Mucosa of descending colon (tissue), 3 donors: Measurements from ENCODE around the gene TMTC1. TPM values are rescaled to one million over a fixed set of nuclear protein-coding genes. Genes with fewer than 3 reads are reported as not detected.

Experiments used
- ATAC-seq: fragments of 200-7000 bp; cut with Tn5 transposase; one replicate; pipeline ENCODE4 v1.9.1; 2020; ENCODE audit warnings: mild to moderate bottlenecking, moderate library complexity
- DNase-seq, 3 donors: peaks; one replicate each; pipeline ENCODE4 v3.0.0-alpha.2; 2020
- H3K36me3 ChIP-seq: fragments of 200-600 bp; one replicate; pipeline ENCODE4 v1.8.0; 2021; ENCODE audit warnings: low read depth, mild to moderate bottlenecking
- H3K4me1 ChIP-seq: fragments of 200-600 bp; one replicate; pipeline ENCODE4 v1.8.0; 2021; ENCODE audit warnings: low read depth, mild to moderate bottlenecking
- H3K4me3 ChIP-seq: fragments of 200-600 bp; one replicate; pipeline ENCODE4 v1.8.0; 2021; ENCODE audit warnings: mild to moderate bottlenecking
- H3K9me3 ChIP-seq: fragments of 200-600 bp; one replicate; pipeline ENCODE4 v1.8.0; 2021; ENCODE audit warnings: mild to moderate bottlenecking
- CTCF ChIP-seq: fragments of 200-600 bp; IDR thresholded peaks from one replicate; pipeline ENCODE4 v1.8.0; 2022; ENCODE audit warnings: antibody characterized with exemption, mild to moderate bottlenecking
- intact Hi-C, 2 donors: fragments of 100-400 bp; cut with DNase I in 1 of 2; cut with micrococcal nuclease in 1 of 2; formaldehyde crosslinking; loops; one replicate each; pipeline versions ENCODE4 v1.11.0 to v1.11.1; 2022; cut with DNase I, micrococcal nuclease
- total RNA-seq, 3 donors: library from RNA; stranded (reverse); fragmentation: NEBNext Ultra II Directional in 2 of 3; extraction: Animal tissue kit (Norgen Biotek cat#: 25700) in 2 of 3; gene quantifications; one replicate each; pipeline versions ENCODE4 v1.2.1 to v1.2.4, GENCODE V29; 2021 to 2023
- donor health status: DM: no; HTN: no; CAD: no; lungs with moderate emphysema.
- donor health status: DM: no; HTN: no; CAD: no.
- donor health status: DM: no; HTN: yes; CAD: no.

TMTC1 gene
- total RNA-seq, 3 donors from 2014 or later, result 2.5 to 49.1 (median 10.5) TPM

GRCh38 chr12:29782285-29782870 lies 1.4 kb downstream of the TMTC1 start:
- peak; percentile 36 for ATAC-seq
- no peak overlapping the region for H3K4me3 ChIP-seq
- intact Hi-C loops, result no loop called here
- no peaks in the 10 kb centered on the region for H3K4me1 ChIP-seq
- no peak for DNase-seq
- TF ChIP-seq CTCF, result no peak
- no peaks in the 10 kb centered on the region for H3K9me3 ChIP-seq
- no peaks in the 10 kb centered on the region for H3K36me3 ChIP-seq

DNA sequence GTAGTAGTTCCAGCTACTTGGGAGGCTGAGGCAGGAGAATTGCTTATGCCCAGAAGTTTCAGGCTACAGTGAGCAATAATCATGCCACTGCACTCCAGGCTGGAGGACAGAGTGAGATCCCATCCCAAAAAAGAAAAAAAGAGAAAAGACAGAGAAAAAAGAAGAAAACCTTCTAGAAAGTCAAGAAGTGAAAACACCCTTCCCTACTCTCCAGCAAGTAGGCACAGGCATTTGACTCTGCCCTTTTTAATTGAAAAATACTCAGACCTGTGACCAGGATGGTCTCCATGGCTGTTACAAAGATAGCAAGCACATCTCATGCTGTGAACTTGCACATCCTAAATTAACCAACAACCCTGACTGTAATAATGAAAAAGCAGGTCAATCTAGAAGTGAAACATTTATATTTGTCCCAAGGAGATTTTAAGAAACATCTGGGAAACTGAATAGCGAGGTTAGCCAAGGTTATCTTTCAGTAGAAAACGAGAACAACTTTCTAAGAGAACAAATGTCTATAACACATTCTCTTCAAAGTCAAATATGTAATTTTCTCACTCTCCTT lies 2.0 kb downstream of the TMTC1 start:
- ATAC-seq (no peak), DNase-seq (no peak)
- Histone ChIP-seq H3K36me3 (no peaks in the 10 kb centered on the region), H3K4me3 (no peak overlapping the region), H3K9me3 (no peaks in the 10 kb centered on the region), H3K4me1 (no peaks in the 10 kb centered on the region)
- no peak for TF ChIP-seq CTCF
- intact Hi-C loops, result no loop called here

DNA sequence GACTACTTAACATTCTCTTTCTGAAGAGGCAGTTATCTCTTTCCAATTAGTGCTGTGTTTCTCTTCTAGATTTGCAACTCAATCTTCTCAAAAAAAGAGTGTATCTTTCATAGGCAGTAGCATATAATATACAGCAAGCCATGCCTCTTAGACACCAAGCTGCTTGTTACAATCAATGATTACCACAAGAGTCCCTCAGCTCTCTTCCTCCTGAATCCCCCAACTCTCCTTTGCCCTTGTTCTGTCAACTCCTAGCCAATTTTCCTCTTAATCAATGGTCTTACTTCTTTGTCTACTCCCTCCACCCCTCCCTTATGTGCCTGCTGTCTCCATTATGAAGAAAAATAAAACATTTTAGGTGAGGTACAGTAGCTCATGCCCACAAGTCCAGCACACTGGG lies 2.6 kb downstream of the TMTC1 start:
- no peak overlapping the region for H3K4me3 ChIP-seq
- DNase-seq (no peak), ATAC-seq (no peak)
- H3K36me3 ChIP-seq, result no peaks in the 10 kb centered on the region
- TF ChIP-seq CTCF, result no peak
- intact Hi-C loops, result no loop called here
- no peaks in the 10 kb centered on the region for H3K4me1 ChIP-seq
- H3K9me3 ChIP-seq, result no peaks in the 10 kb centered on the region

- Histone ChIP-seq H3K36me3 (no peaks in the 10 kb centered on the region), H3K4me1 (no peaks in the 10 kb centered on the region), H3K4me3 (no peak overlapping the region), H3K9me3 (no peaks in the 10 kb centered on the region)
- intact Hi-C loops, result no loop called here
- ATAC-seq (no peak), DNase-seq (no peak)
- no peak for TF ChIP-seq CTCF
Observed at GRCh38 chr12:29780084-29780483, 3.7 kb downstream of the TMTC1 start.

DNA sequence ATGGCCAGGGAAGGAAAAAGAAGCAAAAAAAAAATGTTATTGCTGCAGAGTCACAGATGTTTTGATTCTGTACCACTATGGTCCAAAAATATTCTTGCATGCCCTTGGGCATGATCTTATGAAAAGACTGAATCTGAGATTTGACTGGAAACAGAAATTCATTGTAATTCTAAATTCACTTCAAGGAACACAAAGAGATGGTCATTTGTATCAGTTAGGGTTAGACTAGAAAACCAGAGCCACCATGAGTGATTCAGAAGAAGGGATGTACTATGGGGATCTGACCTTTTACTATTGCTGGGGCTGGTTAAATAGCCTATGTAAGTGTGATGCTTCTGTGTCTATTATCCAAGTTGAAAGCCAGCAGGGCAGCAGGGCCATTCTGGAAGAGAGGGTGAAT lies 5.2 kb downstream of the TMTC1 start:
- ATAC-seq (no peak), DNase-seq (no peak)
- TF ChIP-seq CTCF, result no peak
- Histone ChIP-seq H3K36me3 (no peaks in the 10 kb centered on the region), H3K4me3 (no peak overlapping the region), H3K9me3 (no peaks in the 10 kb centered on the region), H3K4me1 (no peaks in the 10 kb centered on the region)
- intact Hi-C loops, result no loop called here

- intact Hi-C loops, result no loop called here
- no peak for TF ChIP-seq CTCF
- Histone ChIP-seq H3K36me3 (no peaks in the 10 kb centered on the region), H3K4me1 (no peaks in the 10 kb centered on the region), H3K9me3 (no peaks in the 10 kb centered on the region), H3K4me3 (no peak overlapping the region)
- no peak for ATAC-seq
- DNase-seq, result no peak
Observed at GRCh38 chr12:29773076-29773475, 10.7 kb downstream of the TMTC1 start.
